Panc1 (cell line): ENCODE results near the gene GNB2. TPM values are rescaled to one million over a fixed set of nuclear protein-coding genes. Genes with fewer than 3 reads are reported as not detected.

Experiments
- ATAC-seq: fragments of 200-7000 bp; cut with Tn5 transposase; 2 replicates; pipeline ENCODE4 v1.9.1; 2020; ENCODE audit warnings: mild to moderate bottlenecking, moderate library complexity
- BruUV-seq: library from RNA; stranded (reverse); fragments of 400-500 nt; replicated peaks from 2 replicates; lab custom pipeline; 2021; lab: Mats Ljungman, UMichigan
- CTCF ChIA-PET: fragments of 300-600 bp; sonication (Branson Sonifier 250); formaldehyde crosslinking; loops from one replicate; lab custom pipeline; 2022; ENCODE audit warnings: antibody characterized with exemption; lab: Charles Lee
- POLR2A ChIA-PET: fragments of 300-600 bp; sonication (Branson Sonifier 250); formaldehyde crosslinking; loops from one replicate; lab custom pipeline; 2022; ENCODE audit warnings: antibody characterized with exemption; lab: Charles Lee
- DNase-seq: peaks from one replicate; pipeline ENCODE4 v3.0.0-alpha.2; 2010; ENCODE audit warnings: low read depth, low spot score
- H3K27ac ChIP-seq: 2 replicates; pipeline ENCODE4 v1.5.1; 2011; ENCODE audit warnings: mild to moderate bottlenecking, low read length, inconsistent platforms
- H3K27me3 ChIP-seq: fragments of 200-500 bp; sonication (Bioruptor generic); 2 replicates; pipeline ENCODE4 v1.6.0; 2014; ENCODE audit warnings: low read length, inconsistent platforms; ENCODE audit not compliant: control insufficient read depth, insufficient read depth
- H3K36me3 ChIP-seq: fragments of 200-500 bp; sonication (Bioruptor generic); 2 replicates; pipeline ENCODE4 v1.5.1; 2014; ENCODE audit warnings: inconsistent platforms, mild to moderate bottlenecking, low read length, moderate library complexity; ENCODE audit not compliant: control insufficient read depth, insufficient read depth
- H3K4me1 ChIP-seq: 2 replicates; pipeline ENCODE4 v1.5.1; 2011; ENCODE audit warnings: inconsistent platforms, mild to moderate bottlenecking, low read length, moderate library complexity; ENCODE audit not compliant: control insufficient read depth, insufficient read depth
- H3K4me3 ChIP-seq, 2 experiments: 2 replicates each; pipeline ENCODE4 v1.5.1; 2011 to 2012; ENCODE audit warnings: low read depth in 2 of 2, low read length in 2 of 2, mild to moderate bottlenecking in 2 of 2, inconsistent platforms in 1 of 2, moderate library complexity in 1 of 2
- H3K9me3 ChIP-seq: fragments of 200-500 bp; sonication (Bioruptor generic); 2 replicates; pipeline ENCODE4 v1.5.1; 2014; ENCODE audit warnings: low read depth, mild to moderate bottlenecking, inconsistent platforms, low read length, moderate library complexity; ENCODE audit not compliant: control insufficient read depth, insufficient read depth
- POLR2AphosphoS5 ChIP-seq: IDR thresholded peaks from 2 replicates; pipeline ENCODE4 v1.6.1; 2012; ENCODE audit warnings: mild to moderate bottlenecking, low read depth, low read length, moderate library complexity
- SIN3A ChIP-seq: IDR thresholded peaks from 2 replicates; pipeline ENCODE4 v1.6.1; 2012; ENCODE audit warnings: low read depth, mild to moderate bottlenecking, low read length, moderate library complexity, borderline replicate concordance; ENCODE audit not compliant: insufficient read depth
- TCF7L2 ChIP-seq: IDR thresholded peaks from 2 replicates; pipeline ENCODE4 v1.6.1; 2011; ENCODE audit warnings: mild to moderate bottlenecking, low read depth, low read length, inconsistent platforms
- in situ Hi-C: cut with HindIII; loops from 2 replicates; pipeline ENCODE4 v1.10.0; 2016; ENCODE audit warnings: low sequenced_read_pairs, low pct_unique_long_range_greater_than_20kb
- intact Hi-C: fragments of 100-400 bp; cut with micrococcal nuclease; formaldehyde crosslinking; loops from one replicate; pipeline ENCODE4 v1.10.0; 2022; ENCODE audit not compliant: unreplicated experiment
- total RNA-seq: library from RNA; stranded (reverse); gene quantifications from one replicate; pipeline ENCODE4 v1.2.1, GENCODE V29; 2021; ENCODE audit not compliant: unreplicated experiment
- TF ChIP-seq, protein P1 (sequence below), 2 experiments: IDR thresholded peaks; 2 replicates each; pipeline ENCODE4 v1.6.1; 2011 to 2012; ENCODE audit warnings: low read depth in 2 of 2, control low read depth in 1 of 2, low read length in 1 of 2, mild to moderate bottlenecking in 1 of 2, moderate library complexity in 1 of 2; ENCODE audit not compliant: insufficient read depth in 1 of 2
- TF ChIP-seq, protein P2 (sequence below): fragments of 450-650 bp; IDR thresholded peaks from 2 replicates; pipeline ENCODE4 v1.5.1; 2017; ENCODE audit warnings: mild to moderate bottlenecking

GNB2 gene
- total RNA-seq, 1 experiment from 2014 or later: 289 TPM

DNA sequence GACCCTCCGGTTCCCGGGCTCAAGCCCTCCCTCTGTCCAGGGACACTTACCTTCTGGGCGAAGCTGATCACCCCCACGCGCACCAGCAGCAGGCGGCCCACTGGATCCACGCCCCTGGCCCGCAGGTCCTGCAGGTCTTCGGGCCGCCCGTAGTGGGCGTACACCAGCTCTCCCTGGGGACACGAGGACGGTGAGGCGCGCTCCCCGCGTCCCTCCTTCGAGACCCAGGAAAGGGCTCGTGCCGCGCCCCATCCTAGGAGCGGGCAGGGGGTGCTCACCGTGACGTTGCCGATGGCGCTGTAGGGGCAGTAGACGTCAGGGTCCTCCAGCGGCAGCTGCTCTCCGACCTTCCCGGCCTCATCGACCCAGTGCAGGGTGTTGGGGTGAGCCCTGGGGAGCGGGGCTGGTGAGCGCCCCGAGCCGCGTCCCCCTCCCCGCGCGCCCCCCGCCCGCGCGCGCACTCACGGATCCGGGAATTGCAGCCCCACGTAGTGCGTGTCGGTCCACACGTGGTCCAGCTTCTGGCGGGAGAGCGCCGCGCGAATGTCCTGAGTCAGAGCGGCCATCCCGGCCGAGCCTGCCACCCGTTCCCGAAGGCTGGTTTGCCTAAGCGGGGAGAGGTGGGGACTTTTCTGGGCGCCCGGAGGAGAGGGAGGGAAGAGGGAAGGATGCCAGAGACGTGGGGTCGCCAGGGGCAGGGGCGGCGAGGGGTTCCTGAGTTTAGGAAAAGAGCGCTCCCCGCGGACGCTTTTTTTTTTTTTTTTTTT lies 40.4 kb upstream of the GNB2 start:
- peak; percentile 85 for ATAC-seq
- CTCF ChIA-PET: interaction anchor here (0.6 to 1.2 kb wide), 8 partner anchors 13 to 69 kb away, joined by 3 to 6 read pairs (median 4); partner anchors contain the start of genes FBXO24, LRCH4 and MOSPD3
- POLR2A ChIA-PET: interaction anchor here (0.7 kb wide), 1 partner anchor 24 kb away, joined by 13 read pairs; no protein-coding TSS in a partner anchor
- Histone ChIP-seq H3K9me3 (no peaks in the 10 kb centered on the region), H3K27me3 (no peaks in the 10 kb centered on the region), H3K4me1 (no peaks in the 10 kb centered on the region), H3K4me3 (peak overlapping the region; percentile 59 to 62), H3K36me3 (no peaks in the 10 kb centered on the region; the same call in 1 of the 2 replicates), H3K27ac (peak overlapping the region; percentile 76)
- TF ChIP-seq TCF7L2 (no peak), POLR2AphosphoS5 (no peak), SIN3A (no peak)
- TF ChIP-seq, protein P1, sequence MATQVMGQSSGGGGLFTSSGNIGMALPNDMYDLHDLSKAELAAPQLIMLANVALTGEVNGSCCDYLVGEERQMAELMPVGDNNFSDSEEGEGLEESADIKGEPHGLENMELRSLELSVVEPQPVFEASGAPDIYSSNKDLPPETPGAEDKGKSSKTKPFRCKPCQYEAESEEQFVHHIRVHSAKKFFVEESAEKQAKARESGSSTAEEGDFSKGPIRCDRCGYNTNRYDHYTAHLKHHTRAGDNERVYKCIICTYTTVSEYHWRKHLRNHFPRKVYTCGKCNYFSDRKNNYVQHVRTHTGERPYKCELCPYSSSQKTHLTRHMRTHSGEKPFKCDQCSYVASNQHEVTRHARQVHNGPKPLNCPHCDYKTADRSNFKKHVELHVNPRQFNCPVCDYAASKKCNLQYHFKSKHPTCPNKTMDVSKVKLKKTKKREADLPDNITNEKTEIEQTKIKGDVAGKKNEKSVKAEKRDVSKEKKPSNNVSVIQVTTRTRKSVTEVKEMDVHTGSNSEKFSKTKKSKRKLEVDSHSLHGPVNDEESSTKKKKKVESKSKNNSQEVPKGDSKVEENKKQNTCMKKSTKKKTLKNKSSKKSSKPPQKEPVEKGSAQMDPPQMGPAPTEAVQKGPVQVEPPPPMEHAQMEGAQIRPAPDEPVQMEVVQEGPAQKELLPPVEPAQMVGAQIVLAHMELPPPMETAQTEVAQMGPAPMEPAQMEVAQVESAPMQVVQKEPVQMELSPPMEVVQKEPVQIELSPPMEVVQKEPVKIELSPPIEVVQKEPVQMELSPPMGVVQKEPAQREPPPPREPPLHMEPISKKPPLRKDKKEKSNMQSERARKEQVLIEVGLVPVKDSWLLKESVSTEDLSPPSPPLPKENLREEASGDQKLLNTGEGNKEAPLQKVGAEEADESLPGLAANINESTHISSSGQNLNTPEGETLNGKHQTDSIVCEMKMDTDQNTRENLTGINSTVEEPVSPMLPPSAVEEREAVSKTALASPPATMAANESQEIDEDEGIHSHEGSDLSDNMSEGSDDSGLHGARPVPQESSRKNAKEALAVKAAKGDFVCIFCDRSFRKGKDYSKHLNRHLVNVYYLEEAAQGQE (IDR thresholded peaks at IDR 0.05; ENCODE audit: insufficient read depth in 1 of 2, low read depth in 2 of 2, low read length in 1 of 2): peak in 1 of 2 experiments; percentile 59; a peak in 1 of 4 replicates
- TF ChIP-seq, protein P2, sequence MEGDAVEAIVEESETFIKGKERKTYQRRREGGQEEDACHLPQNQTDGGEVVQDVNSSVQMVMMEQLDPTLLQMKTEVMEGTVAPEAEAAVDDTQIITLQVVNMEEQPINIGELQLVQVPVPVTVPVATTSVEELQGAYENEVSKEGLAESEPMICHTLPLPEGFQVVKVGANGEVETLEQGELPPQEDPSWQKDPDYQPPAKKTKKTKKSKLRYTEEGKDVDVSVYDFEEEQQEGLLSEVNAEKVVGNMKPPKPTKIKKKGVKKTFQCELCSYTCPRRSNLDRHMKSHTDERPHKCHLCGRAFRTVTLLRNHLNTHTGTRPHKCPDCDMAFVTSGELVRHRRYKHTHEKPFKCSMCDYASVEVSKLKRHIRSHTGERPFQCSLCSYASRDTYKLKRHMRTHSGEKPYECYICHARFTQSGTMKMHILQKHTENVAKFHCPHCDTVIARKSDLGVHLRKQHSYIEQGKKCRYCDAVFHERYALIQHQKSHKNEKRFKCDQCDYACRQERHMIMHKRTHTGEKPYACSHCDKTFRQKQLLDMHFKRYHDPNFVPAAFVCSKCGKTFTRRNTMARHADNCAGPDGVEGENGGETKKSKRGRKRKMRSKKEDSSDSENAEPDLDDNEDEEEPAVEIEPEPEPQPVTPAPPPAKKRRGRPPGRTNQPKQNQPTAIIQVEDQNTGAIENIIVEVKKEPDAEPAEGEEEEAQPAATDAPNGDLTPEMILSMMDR: peak; percentile 74
- BruUV-seq: no TSS peak
- in situ Hi-C loops: no loop called here
- DNase-seq: no peak
- intact Hi-C loops: loop anchor here (10.0 kb wide), 1 partner anchor 52 kb away; no protein-coding TSS in a partner anchor

DNA sequence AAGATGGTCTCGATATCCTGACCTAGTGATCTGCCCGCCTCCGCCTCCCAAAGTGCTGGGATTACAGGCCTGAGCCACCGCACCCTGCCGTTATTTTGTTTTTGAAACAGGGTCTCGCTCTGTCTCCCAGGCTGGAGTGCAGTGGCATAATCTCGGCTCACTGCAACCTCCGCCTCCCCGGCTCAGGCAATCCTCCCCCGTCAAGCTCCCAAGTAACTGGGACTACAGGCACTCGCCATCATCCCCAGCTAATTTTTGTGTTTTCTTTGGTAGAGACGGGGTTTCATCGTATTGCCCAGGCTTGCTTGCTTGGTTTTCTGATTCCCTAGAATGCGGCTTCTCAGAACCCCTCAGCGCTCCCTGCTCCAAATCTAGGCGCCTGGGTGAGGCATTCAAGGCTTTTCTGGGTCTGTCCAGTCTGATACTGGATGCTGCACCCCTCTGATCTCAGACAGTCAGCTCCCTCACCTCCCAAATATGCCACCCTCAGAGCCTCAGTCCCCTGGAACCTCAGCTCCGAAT lies 33.5 kb upstream of the GNB2 start:
- Histone ChIP-seq H3K4me1 (no peaks in the 10 kb centered on the region), H3K27me3 (no peaks in the 10 kb centered on the region), H3K4me3 (no peak overlapping the region), H3K27ac (no peak overlapping the region), H3K9me3 (no peaks in the 10 kb centered on the region), H3K36me3 (no peaks in the 10 kb centered on the region)
- ATAC-seq (no peak), DNase-seq (no peak)
- POLR2A ChIA-PET: interaction anchor here (0.5 to 0.6 kb wide), 2 partner anchors 53 to 64 kb away, joined by 3 to 4 read pairs; no protein-coding TSS in a partner anchor
- no peak for TF ChIP-seq POLR2AphosphoS5
- TF ChIP-seq SIN3A: no peak
- TF ChIP-seq, protein P2: no peak
- no peak for TF ChIP-seq TCF7L2
- TF ChIP-seq, protein P1 (IDR thresholded peaks at IDR 0.05; ENCODE audit: insufficient read depth in 1 of 2, low read depth in 2 of 2, low read length in 1 of 2): no peak
- CTCF ChIA-PET: interaction anchor here (0.7 kb wide), 2 partner anchors 27 to 171 kb away, joined by 3 to 5 read pairs; no protein-coding TSS in a partner anchor
- no TSS peak for BruUV-seq
- in situ Hi-C loops (no loop called here), intact Hi-C loops (loop anchor here (10.0 kb wide), 1 partner anchor 45 kb away; no protein-coding TSS in a partner anchor)
